Gastrocnemius medialis (tissue), 4 donors: ENCODE data around the gene ZBTB7C.

Source experiments
- POLR2A ChIP-seq, 2 donors: fragments of 450-650 bp; IDR thresholded peaks; one replicate each; pipeline ENCODE4 v1.6.1; 2017; ENCODE audit warnings: antibody characterized with exemption in 2 of 2, mild to moderate bottlenecking in 2 of 2, moderate library complexity in 2 of 2
- TF ChIP-seq, protein P1 (sequence below), 5 experiments: fragments of 450-650 bp in 3 of 5; fragments of 200-600 bp in 2 of 5; sonication (generic) in 2 of 5; IDR thresholded peaks in 4 of 5; conservative IDR thresholded peaks in 1 of 5; 1 replicate in 4 of 5; 2 replicates in 1 of 5; pipeline ENCODE4 v1.5.1; 2016 to 2019; ENCODE audit warnings: antibody characterized with exemption in 5 of 5, mild to moderate bottlenecking in 3 of 5, moderate library complexity in 3 of 5

DNA sequence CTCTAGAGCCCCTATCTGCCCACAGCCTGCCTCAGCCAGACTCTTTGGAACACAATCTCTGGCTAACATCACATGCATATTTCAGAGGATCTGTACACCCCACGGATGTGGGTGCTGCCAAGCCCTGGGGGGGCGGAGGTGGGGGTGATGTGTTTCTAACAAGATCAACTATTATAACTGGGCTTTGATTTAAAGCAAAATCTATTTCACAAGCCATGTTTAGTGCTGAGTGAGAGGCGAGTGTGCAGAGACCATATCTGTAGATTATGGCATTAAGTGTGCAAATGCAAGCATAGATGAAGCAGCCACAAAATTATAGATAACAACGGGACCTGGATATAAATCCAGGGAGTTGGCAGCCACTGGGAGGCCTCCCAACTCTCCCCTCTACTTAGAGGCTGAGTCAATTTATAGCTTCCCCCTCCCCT lies 342.9 kb downstream of the ZBTB7C start:
- TF ChIP-seq, protein P1, sequence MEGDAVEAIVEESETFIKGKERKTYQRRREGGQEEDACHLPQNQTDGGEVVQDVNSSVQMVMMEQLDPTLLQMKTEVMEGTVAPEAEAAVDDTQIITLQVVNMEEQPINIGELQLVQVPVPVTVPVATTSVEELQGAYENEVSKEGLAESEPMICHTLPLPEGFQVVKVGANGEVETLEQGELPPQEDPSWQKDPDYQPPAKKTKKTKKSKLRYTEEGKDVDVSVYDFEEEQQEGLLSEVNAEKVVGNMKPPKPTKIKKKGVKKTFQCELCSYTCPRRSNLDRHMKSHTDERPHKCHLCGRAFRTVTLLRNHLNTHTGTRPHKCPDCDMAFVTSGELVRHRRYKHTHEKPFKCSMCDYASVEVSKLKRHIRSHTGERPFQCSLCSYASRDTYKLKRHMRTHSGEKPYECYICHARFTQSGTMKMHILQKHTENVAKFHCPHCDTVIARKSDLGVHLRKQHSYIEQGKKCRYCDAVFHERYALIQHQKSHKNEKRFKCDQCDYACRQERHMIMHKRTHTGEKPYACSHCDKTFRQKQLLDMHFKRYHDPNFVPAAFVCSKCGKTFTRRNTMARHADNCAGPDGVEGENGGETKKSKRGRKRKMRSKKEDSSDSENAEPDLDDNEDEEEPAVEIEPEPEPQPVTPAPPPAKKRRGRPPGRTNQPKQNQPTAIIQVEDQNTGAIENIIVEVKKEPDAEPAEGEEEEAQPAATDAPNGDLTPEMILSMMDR (IDR thresholded peaks at IDR 0.05 in 4 of 5, conservative IDR thresholded peaks at IDR 0.05 in 1 of 5), result no peak
- TF ChIP-seq POLR2A (IDR thresholded peaks at IDR 0.05), result no peak
